ENCODE results near the gene HNRNPA1L2. TPM values are rescaled to one million over a fixed set of nuclear protein-coding genes. Genes with fewer than 3 reads are reported as not detected.

HNRNPA1L2 gene
- total and polyA plus RNA-seq, 2 of the 8 experiments (the other 6 are each of a cell fraction or from before 2014, with no cell fraction given): 3.7 to 8.9 TPM

DNA sequence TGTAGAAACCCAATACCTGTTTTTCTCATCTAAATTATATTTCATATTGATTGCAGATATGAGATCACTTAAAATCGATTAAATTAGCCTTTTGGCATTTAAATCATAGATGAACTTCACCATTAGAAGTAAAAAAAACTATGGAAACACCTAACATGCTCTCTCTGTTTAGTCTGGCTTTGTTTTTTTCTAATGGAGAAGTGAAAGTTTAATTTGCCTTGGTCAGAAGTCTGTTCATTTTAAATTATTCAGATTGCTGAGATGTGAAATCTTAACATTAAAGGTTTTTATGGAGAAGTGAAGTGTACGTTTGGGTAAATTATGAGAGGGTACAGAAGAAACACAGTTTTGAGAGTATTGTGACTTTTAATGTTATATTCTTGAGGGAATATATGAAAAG lies 17.1 kb downstream of the HNRNPA1L2 start (continued):
- TF ChIP-seq, protein P1, sequence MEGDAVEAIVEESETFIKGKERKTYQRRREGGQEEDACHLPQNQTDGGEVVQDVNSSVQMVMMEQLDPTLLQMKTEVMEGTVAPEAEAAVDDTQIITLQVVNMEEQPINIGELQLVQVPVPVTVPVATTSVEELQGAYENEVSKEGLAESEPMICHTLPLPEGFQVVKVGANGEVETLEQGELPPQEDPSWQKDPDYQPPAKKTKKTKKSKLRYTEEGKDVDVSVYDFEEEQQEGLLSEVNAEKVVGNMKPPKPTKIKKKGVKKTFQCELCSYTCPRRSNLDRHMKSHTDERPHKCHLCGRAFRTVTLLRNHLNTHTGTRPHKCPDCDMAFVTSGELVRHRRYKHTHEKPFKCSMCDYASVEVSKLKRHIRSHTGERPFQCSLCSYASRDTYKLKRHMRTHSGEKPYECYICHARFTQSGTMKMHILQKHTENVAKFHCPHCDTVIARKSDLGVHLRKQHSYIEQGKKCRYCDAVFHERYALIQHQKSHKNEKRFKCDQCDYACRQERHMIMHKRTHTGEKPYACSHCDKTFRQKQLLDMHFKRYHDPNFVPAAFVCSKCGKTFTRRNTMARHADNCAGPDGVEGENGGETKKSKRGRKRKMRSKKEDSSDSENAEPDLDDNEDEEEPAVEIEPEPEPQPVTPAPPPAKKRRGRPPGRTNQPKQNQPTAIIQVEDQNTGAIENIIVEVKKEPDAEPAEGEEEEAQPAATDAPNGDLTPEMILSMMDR (IDR thresholded peaks at IDR 0.05; ENCODE audit: control extremely low read depth in 1 of 3, insufficient read depth in 1 of 3, low read depth in 1 of 3, low read length in 3 of 3): no peak
- TF ChIP-seq SIRT6 (IDR thresholded peaks at IDR 0.05; ENCODE audit: low read length) (no peak), POU5F1 (IDR thresholded peaks at IDR 0.05; ENCODE audit: low read depth, low read length) (no peak), SP4 (IDR thresholded peaks at IDR 0.05; ENCODE audit: low read length) (no peak)
- TF ChIP-seq, protein P2, sequence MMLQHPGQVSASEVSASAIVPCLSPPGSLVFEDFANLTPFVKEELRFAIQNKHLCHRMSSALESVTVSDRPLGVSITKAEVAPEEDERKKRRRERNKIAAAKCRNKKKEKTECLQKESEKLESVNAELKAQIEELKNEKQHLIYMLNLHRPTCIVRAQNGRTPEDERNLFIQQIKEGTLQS (IDR thresholded peaks at IDR 0.05; ENCODE audit: insufficient read depth, low read depth, low read length): no peak

All from H1 (cell line).